AG04450 (cell line): ENCODE results near the gene RCOR2. TPM values are rescaled to one million over a fixed set of nuclear protein-coding genes. Genes with fewer than 3 reads are reported as not detected.
A peak's percentile ranks its signal among the peaks of the same experiment; 100 is the strongest.

Experiments used
- CTCF ChIA-PET: fragments of 300-600, 350-600 bp; formaldehyde crosslinking; extraction: SDS; loops from one replicate; lab custom pipeline; 2022; ENCODE audit warnings: antibody characterized with exemption, inconsistent platforms; lab: Charles Lee
- POLR2A ChIA-PET: fragments of 350-600 bp; formaldehyde crosslinking; extraction: SDS; loops from one replicate; lab custom pipeline; 2021; ENCODE audit warnings: antibody characterized with exemption, inconsistent platforms; lab: Yijun Ruan, JAX
- DNase-seq: peaks from one replicate; pipeline ENCODE4 v3.0.0-alpha.2; 2011; ENCODE audit warnings: low read depth, low spot score
- H3K27ac ChIP-seq: one replicate; pipeline ENCODE4 v1.5.1; 2012; ENCODE audit warnings: low read depth, low read length, control low read depth
- H3K27me3 ChIP-seq: one replicate; pipeline ENCODE4 v1.6.0; 2012; ENCODE audit warnings: low read length; ENCODE audit not compliant: control insufficient read depth, insufficient read depth
- H3K4me3 ChIP-seq: 2 replicates; pipeline ENCODE4 v1.5.1; 2011; ENCODE audit warnings: mild to moderate bottlenecking, low read depth, low read length, control low read depth
- H3K9me3 ChIP-seq: 2 replicates; pipeline ENCODE4 v1.5.1; 2012; ENCODE audit warnings: low read length; ENCODE audit not compliant: control insufficient read depth, insufficient read depth
- polyA plus RNA-seq: library from polyadenylated mRNA; depleted of rRNA; stranded (reverse); fragments of >200 nt; gene quantifications from 2 replicates; pipeline ENCODE4 v1.2.3, GENCODE V29; 2011
- TF ChIP-seq, protein P1 (sequence below): IDR thresholded peaks from 2 replicates; pipeline ENCODE4 v1.5.1; 2011; ENCODE audit warnings: low read depth, low read length, control low read depth, inconsistent platforms

The RCOR2 gene
- polyA plus RNA-seq, 1 experiment, result 4.4 TPM

DNA sequence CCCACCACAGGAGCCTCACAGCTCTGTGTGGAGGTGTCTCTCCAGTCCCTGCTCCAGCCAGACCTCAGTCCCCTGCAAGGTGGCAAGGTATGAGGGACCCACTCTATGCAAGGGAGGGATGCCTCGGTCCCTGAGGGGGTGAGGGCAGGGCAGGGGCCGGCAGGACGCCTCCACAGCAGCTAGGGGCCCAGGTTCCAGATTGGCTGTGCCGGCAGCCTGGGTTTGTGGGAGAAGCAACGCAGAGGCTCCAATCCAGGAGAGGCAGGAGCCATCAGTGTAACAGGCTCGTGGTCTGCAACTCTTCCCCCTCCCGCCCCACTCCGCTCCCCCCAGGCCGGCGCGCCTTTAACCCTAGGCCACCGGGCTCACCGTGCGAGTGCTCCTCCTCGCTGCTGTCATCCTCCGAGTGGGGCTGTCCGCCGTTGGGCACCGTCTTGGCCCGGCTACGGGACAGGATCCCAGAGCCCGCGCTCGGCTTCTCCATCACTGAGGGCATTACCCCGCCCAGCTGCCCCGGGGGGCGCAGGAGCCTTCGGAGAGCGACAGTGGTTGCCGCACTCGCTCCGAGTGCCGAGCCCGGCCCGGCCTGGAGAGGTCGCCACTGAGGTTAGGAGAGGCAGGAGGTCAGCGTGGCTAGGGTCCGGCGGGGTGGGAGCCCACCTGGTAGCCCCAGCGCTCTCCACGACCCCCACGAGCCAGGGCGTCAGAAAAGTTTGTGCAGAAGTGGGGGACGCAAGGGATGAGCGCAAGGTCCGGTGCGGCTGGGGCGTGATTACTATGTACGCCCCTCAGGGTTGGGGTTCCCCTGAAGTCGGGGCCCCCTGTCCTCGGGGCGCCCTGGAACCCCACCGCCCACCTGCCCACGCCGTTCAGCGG is 765 bp downstream of the RCOR2 start:
- Histone ChIP-seq H3K27me3 (no peaks in the 10 kb centered on the region), H3K9me3 (peaks cover 2% of the 10 kb centered on the region), H3K27ac (no peak overlapping the region), H3K4me3 (peak overlapping the region; percentile 63)
- CTCF ChIA-PET, result interaction anchor here (0.6 to 3.0 kb wide), 3 partner anchors 14 to 29 kb away, joined by 3 to 13 read pairs (median 11); no protein-coding TSS in a partner anchor
- TF ChIP-seq, protein P1, sequence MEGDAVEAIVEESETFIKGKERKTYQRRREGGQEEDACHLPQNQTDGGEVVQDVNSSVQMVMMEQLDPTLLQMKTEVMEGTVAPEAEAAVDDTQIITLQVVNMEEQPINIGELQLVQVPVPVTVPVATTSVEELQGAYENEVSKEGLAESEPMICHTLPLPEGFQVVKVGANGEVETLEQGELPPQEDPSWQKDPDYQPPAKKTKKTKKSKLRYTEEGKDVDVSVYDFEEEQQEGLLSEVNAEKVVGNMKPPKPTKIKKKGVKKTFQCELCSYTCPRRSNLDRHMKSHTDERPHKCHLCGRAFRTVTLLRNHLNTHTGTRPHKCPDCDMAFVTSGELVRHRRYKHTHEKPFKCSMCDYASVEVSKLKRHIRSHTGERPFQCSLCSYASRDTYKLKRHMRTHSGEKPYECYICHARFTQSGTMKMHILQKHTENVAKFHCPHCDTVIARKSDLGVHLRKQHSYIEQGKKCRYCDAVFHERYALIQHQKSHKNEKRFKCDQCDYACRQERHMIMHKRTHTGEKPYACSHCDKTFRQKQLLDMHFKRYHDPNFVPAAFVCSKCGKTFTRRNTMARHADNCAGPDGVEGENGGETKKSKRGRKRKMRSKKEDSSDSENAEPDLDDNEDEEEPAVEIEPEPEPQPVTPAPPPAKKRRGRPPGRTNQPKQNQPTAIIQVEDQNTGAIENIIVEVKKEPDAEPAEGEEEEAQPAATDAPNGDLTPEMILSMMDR, result peak; percentile 54
- DNase-seq, result no peak
- POLR2A ChIA-PET, result interaction anchor here (0.7 kb wide), 1 partner anchor 147 kb away, joined by 3 read pairs; no protein-coding TSS in a partner anchor

DNA sequence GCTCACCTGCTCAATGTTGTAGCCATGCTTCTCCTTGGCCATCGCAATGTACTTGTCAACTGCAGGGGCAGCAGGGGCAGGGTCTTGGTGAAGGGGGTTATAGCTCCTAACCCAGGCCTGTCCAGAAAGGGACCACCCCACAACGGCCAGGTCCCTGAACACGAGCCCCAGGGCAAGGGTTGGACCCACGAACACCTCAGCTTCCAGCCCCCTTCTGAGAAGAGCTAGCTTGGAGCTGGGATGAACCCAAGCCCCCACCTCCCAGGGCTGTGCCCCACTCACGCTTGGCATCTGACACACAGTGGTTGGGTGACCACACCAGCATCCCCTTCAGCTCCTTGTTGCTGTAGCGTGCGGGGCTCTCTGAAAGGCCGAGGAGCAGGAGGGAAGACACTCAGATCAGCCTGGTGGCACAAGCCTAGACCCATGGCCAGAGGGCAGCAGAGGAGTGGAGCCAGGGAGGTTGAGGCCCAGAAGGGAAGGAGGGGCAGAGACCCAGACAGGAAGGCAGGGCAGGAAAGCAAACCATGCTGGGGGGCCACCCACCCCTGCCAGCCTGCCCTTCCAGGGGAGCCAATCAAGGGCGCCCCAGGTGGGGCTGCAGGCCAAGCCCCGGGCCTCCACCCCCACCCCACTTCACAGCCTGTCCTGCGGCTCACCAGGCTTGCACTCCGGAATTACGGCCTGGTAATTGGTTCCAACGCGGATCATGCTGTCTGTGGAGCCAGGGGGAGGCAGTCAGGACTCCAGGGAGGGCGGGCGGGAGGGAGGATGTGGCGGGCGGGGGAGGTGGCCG is 1.9 kb downstream of the RCOR2 start:
- DNase-seq, result no peak
- POLR2A ChIA-PET, result interaction anchor here (0.7 kb wide), 1 partner anchor 146 kb away, joined by 3 read pairs; no protein-coding TSS in a partner anchor
- no peaks in the 10 kb centered on the region for H3K27me3 ChIP-seq
- H3K9me3 ChIP-seq, result no peaks in the 10 kb centered on the region; the same call in 1 of the 2 replicates
- CTCF ChIA-PET, result interaction anchor here (0.6 to 3.0 kb wide), 4 partner anchors 8 to 31 kb away, joined by 3 to 13 read pairs (median 4); no protein-coding TSS in a partner anchor
- TF ChIP-seq, protein P1, result no peak
- H3K4me3 ChIP-seq, result peak overlapping the region; percentile 25
- H3K27ac ChIP-seq, result no peak overlapping the region

DNA sequence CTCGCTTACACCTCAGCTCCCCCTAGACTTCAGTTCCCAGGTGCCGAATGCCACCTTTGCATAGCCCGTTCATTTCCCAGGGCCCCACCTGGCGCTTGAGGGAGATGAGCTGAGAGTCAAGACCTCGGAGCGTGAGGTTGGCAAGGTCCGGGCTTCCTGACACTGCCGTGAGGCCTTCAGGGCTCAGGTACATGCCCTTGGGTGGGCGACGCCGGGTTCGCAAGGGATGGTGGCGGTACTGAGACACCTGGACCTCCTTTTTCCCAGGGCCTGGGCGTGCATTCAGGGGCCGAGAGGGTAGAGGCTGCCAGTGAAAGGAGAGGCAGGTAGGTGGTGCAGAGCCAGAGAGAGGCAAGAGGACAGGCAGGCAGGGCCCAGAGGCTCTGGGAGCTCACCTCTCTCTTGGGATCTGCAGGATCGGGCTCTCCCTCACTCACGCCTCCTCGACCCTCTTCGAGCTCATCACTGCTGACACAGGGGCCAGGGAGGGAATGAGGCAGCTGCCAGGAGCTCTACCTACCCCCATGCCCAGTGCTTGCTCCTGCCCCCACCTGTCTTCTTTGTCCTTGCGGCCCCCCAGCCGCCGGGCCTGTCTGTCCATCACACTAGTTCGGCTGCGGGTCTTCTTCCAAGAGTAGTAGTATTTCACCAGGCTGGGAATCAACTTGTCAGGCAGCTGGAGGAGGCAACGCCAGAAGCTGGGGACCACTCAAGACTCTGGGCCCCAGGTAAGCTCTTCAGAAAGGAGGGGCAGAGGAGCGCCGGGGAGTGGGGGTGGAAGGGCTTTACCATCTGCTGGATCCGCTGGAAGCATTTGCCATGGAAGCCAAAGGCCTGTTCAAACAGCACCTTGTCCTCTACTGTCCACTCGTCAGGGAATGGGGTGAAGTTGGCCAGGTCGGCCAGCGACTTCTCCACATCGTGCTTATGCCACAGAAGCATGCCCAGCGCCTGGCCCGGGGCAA is 2.8 kb downstream of the RCOR2 start:
- Histone ChIP-seq H3K9me3 (no peaks in the 10 kb centered on the region; the same call in 1 of the 2 replicates), H3K27me3 (no peaks in the 10 kb centered on the region), H3K4me3 (no peak overlapping the region), H3K27ac (no peak overlapping the region)
- TF ChIP-seq, protein P1, result no peak
- ChIA-PET POLR2A (no interaction called here), CTCF (interaction anchor here (1.0 to 1.5 kb wide), 2 partner anchors 8 to 32 kb away, joined by 3 to 4 read pairs; no protein-coding TSS in a partner anchor)
- no peak for DNase-seq

- TF ChIP-seq, protein P1, result no peak
- CTCF ChIA-PET, result interaction anchor here (1.0 kb wide), 1 partner anchor 75 kb away, joined by 3 read pairs; no protein-coding TSS in a partner anchor
- no peak for DNase-seq
- H3K9me3 ChIP-seq, result no peaks in the 10 kb centered on the region; the same call in 1 of the 2 replicates
- POLR2A ChIA-PET, result no interaction called here
- H3K4me3 ChIP-seq, result no peak overlapping the region
- no peak overlapping the region for H3K27ac ChIP-seq
- no peaks in the 10 kb centered on the region for H3K27me3 ChIP-seq
Observed at GRCh38 chr11:63912678-63913077, 4.3 kb downstream of the RCOR2 start.
